Large intestine (tissue), 3 donors: Measurements from ENCODE around the gene PKMYT1. TPM values are rescaled to one million over a fixed set of nuclear protein-coding genes. Genes with fewer than 3 reads are reported as not detected.

Experiments used
- DNase-seq, 2 donors: peaks; one replicate each; pipeline versions ENCODE4 v3.0.0 to v3.0.0-alpha.2; 2013
- H3K27ac ChIP-seq: one replicate; pipeline ENCODE4 v1.5.1; 2013; ENCODE audit warnings: low read length
- H3K27me3 ChIP-seq: 2 replicates; pipeline ENCODE4 v1.6.1; 2013; ENCODE audit warnings: low read length; ENCODE audit not compliant: control insufficient read depth, insufficient read depth
- H3K36me3 ChIP-seq: 2 replicates; pipeline ENCODE4 v1.6.1; 2013; ENCODE audit warnings: low read length; ENCODE audit not compliant: control insufficient read depth, insufficient read depth
- H3K4me1 ChIP-seq: one replicate; pipeline ENCODE4 v1.6.1; 2013; ENCODE audit warnings: low read length; ENCODE audit not compliant: control insufficient read depth, insufficient read depth
- H3K4me3 ChIP-seq: one replicate; pipeline ENCODE4 v1.5.1; 2013; ENCODE audit warnings: low read length
- H3K9me3 ChIP-seq: one replicate; pipeline ENCODE4 v1.6.1; 2013; ENCODE audit warnings: mild to moderate bottlenecking, low read depth, low read length, moderate library complexity; ENCODE audit not compliant: control insufficient read depth
- WGBS: methylation state at CpG from one replicate; pipeline ENCODE4 v1.1.5; 2013; ENCODE audit warnings: low lambda C conversion rate; ENCODE audit not compliant: insufficient coverage; 5-methylcytosine and 5-hydroxymethylcytosine counted together
- polyA plus RNA-seq: library from polyadenylated mRNA; unstranded; fragments of 120-200 nt; gene quantifications from one replicate; pipeline ENCODE4 v1.2.1, GENCODE V29; 2013

PKMYT1 gene
- polyA plus RNA-seq, 1 donor, result 11.0 TPM

DNA sequence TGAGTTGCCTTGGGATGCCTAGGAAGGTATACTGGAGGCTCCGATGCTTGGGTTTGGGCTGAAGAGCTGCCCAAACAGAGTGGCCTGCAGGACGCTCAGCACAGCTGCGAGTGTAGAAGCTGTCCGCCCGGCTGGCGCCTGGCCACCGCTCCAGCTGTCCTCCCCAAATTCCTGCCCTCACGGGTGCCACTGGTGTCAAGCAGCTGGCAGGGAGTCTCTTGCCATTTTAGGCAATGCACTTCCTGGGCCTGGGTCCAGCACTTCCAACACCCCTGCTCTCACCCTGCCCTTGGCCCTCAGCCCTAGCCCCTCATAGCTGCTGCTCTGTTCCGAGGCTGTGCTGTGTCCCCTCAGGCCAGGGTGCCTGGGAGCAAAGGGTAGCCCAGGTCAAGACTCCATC, 5.2 kb upstream of the PKMYT1 start:
- no peaks in the 10 kb centered on the region for H3K36me3 ChIP-seq

DNA sequence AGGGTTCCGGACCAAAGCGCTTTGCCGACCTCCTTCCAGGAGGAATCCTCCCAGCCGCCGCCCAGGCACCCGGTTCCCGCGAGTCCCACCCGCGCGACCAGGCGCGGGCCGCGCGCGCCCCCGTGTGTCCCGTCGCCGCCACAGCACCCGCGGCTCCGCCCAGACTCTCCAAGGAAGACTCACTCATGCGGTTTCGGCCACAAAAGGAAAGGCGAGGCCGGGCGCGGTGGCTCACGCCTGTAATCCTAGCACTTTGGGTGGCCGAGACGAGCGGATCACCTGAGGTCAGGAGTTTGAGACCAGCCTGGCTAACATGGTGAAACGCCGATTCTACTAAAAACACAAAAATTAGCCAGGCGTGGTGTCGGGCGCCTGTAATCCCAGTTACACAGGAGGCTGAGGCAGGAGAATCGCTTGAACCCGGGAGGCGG, 3.5 kb upstream of the PKMYT1 start:
- no peaks in the 10 kb centered on the region for H3K27me3 ChIP-seq
- no peak overlapping the region for H3K4me3 ChIP-seq
- peaks cover 5% of the 10 kb centered on the region for H3K4me1 ChIP-seq
- no CpG with 5 or more reads among the region's 42 CpGs for WGBS
- DNase-seq, result peak; percentile 67 to 75
- H3K36me3 ChIP-seq, result no peaks in the 10 kb centered on the region
- no peaks in the 10 kb centered on the region for H3K9me3 ChIP-seq
- H3K27ac ChIP-seq, result no peak overlapping the region

More for the DNA sequence above, 5.2 kb upstream of the PKMYT1 start:
- no peak overlapping the region for H3K27ac ChIP-seq
- H3K4me1 ChIP-seq, result peaks cover 5% of the 10 kb centered on the region
- no peak for DNase-seq
- no peak overlapping the region for H3K4me3 ChIP-seq
- WGBS, result no CpG with 5 or more reads among the region's 9 CpGs
- no peaks in the 10 kb centered on the region for H3K9me3 ChIP-seq
- H3K27me3 ChIP-seq, result no peaks in the 10 kb centered on the region

DNA sequence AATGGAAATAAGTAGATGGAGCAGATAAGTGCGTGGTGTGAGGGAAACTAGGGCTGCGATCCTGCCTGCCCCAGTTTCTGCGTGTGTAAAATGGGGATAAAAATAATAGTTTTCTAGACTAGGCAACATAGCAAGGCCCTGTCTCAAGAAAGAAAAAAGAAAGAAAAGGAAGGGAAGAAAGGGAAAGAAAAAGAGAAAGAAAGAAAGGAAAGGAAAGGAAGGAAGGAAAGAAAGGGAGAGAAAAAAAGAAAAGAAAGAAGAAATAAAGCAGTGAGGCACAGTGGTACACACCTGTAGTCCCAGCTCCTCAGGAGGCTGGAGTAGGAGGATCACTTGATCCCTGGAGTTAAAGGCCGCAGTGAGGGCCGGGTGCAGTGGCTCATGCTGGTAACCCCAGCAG, 2.2 kb upstream of the PKMYT1 start:
- H3K9me3 ChIP-seq, result no peaks in the 10 kb centered on the region
- no peaks in the 10 kb centered on the region for H3K36me3 ChIP-seq
- no peak for DNase-seq
- H3K27me3 ChIP-seq, result no peaks in the 10 kb centered on the region
- H3K4me1 ChIP-seq, result peaks cover 5% of the 10 kb centered on the region
- no peak overlapping the region for H3K27ac ChIP-seq
- H3K4me3 ChIP-seq, result no peak overlapping the region
- WGBS, result 87% methylated on average over 3 of the region's 5 CpGs

DNA sequence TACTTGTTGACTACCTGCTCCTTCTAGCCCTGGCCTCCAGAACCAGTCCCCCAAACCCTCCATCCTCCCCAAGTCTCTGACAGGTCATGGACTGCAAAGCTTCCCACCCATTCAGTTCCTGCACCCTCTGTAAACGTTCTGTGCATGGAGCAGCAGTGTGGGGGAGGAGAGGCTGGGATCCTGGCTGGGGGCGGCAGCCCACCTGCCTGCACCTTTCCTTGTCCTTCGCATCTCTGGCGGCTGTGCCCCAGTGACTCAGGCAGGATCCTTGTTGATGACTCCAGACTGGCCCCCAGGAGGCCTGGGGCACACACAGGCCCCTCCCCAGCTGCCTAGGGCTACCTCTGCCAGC, 1.6 kb upstream of the PKMYT1 start:
- no peaks in the 10 kb centered on the region for H3K27me3 ChIP-seq
- no peak overlapping the region for H3K27ac ChIP-seq
- no peaks in the 10 kb centered on the region for H3K9me3 ChIP-seq
- no CpG with 5 or more reads among the region's 4 CpGs for WGBS
- DNase-seq, result no peak
- peaks cover 5% of the 10 kb centered on the region for H3K4me1 ChIP-seq
- no peak overlapping the region for H3K4me3 ChIP-seq
- no peaks in the 10 kb centered on the region for H3K36me3 ChIP-seq

DNA sequence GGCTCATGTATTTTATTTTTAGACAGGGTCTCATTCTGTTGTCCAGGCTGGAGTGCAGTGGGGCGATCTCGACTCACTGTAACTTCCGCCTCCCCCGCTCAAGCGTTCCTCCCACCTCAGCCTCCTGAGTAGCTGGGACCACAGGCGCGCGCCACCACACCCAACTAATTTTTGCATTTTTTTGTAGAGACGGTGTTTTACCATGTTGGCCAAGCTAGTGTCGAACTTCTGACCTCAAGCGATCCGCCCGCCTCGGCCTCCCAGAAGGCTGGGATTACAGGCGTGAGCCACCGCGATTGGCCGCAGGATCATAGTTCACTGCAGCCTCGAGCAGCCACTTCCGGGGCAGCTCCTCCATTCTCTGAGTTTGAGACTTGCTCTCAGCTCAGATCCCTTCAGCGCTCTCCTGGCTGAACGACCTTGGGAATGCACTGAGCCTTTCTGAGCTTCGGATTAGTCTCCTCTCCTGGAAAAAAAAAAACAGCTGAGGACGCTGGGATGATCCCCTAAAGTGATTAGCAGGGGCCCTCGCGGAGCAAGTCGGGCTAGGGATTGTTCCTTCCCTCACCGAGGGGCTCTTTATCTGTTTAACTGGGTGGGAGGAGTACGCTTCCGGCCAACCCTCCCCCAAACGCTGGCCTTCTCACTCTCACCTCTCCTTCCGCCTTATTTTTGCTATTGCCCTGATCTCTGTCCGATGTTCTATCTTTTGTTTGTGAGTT, 1.1 kb upstream of the PKMYT1 start:
- Histone ChIP-seq H3K36me3 (no peaks in the 10 kb centered on the region), H3K27me3 (no peaks in the 10 kb centered on the region), H3K4me1 (peaks cover 5% of the 10 kb centered on the region), H3K27ac (no peak overlapping the region), H3K4me3 (peak overlapping the region; percentile 96), H3K9me3 (no peaks in the 10 kb centered on the region)
- 0% methylated on average over 1 of the region's 33 CpGs for WGBS
- peak in 1 of 2 donors; percentile 60 for DNase-seq

DNA sequence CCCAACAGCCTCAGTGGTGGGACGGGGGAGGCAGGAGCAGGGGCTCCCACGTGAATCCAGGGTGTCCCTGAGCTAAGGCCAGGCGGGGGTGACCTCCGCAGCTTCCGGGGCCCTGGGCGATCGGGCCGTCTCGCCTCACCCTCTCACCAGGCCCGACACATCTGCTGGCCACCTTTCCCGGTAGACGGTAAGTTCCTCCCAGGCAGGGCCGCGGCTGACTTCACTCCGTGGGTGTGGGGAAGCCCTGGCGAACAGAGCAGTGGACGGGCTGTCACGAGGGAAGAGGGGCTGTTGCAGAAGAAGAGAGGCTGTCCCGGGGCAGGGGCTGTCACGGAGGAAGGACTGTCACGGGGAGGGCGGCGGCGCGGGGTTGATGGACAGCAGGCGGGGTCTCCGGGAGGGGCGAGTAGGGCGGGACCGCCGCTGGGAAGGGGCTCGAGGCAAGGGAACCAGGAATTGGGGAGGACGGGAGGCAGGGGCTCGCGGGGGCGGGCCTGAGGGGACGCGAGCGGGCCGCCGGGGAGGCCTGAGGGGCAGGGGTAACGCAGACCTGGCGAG, 498 bp downstream of the PKMYT1 start:
- DNase-seq, result no peak
- no CpG with 5 or more reads among the region's 43 CpGs for WGBS

DNA sequence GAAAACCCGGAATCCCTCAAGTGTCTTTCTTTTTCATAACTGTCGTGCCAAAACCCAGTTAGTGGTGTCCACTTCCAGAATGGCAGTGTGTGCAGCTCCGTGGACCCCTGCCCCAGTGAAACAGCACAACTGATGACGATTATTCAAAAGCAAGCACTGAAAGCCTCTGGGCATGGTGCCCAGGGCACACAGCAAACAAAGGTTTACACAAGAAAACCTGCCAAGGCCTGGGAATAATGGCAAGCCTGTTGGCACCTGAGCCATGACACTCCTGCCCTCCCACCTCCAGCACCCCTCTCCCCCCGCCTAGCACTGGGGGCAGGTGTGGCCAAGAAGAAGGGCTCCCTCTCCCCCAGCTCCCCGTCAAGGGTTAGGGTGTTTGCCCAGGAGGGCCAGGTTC, 2.8 kb downstream of the PKMYT1 start:
- H3K4me1 ChIP-seq, result peaks cover 5% of the 10 kb centered on the region
- H3K27ac ChIP-seq, result no peak overlapping the region
- H3K27me3 ChIP-seq, result no peaks in the 10 kb centered on the region
- no peak overlapping the region for H3K4me3 ChIP-seq
- H3K36me3 ChIP-seq, result peaks cover 4% of the 10 kb centered on the region
- WGBS, result no CpG with 5 or more reads among the region's 6 CpGs
- DNase-seq, result no peak
- peaks cover 3% of the 10 kb centered on the region for H3K9me3 ChIP-seq

More for the DNA sequence above, 498 bp downstream of the PKMYT1 start:
- no peak overlapping the region for H3K27ac ChIP-seq
- H3K4me1 ChIP-seq, result peaks cover 5% of the 10 kb centered on the region
- no peaks in the 10 kb centered on the region for H3K27me3 ChIP-seq
- peaks cover 3% of the 10 kb centered on the region for H3K9me3 ChIP-seq
- peak overlapping the region; percentile 96 for H3K4me3 ChIP-seq
- H3K36me3 ChIP-seq, result no peaks in the 10 kb centered on the region

DNA sequence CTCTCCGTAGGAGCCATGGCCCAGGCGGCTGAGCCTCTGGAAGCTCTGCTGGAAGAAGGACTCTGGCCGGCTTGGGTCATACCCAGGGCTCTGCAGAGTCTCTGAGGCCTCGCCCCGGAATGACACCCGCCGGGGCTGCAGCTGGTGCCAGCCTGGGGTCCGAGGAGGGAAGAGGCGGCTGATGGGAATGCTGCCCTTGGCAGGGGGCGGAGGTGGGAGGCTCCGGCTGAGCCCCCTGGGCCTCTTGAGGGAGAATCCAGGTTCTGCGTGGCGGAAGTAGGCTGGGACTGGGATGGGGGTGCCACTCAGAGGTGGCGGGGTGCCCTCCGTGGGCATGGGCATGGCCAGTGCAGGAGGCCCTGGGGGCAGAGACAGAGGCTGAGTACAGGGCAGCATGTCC, 3.6 kb downstream of the PKMYT1 start:
- Histone ChIP-seq H3K36me3 (peaks cover 11% of the 10 kb centered on the region), H3K27ac (no peak overlapping the region), H3K4me3 (no peak overlapping the region), H3K9me3 (peaks cover 3% of the 10 kb centered on the region), H3K4me1 (peaks cover 5% of the 10 kb centered on the region), H3K27me3 (no peaks in the 10 kb centered on the region)
- WGBS, result no CpG with 5 or more reads among the region's 15 CpGs
- DNase-seq, result no peak

DNA sequence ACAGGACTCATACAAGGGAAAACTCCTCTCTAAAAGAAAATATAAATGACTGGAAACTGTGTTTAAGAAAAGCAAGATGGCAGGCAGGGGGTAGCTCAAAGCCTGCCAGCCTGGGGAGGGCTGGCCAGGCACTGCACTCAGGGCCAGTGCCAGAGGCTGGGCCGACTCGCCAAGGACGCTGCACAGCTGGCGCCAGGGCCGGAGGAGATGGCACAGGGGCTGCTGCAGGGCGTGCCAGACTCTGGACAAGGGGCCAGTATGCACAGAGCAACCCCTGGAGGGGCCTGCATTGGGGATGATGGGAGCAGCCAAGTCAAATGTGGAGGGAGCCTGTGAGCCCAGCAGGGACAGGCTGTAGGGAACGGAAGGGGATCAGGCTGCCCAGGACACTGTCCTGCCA, 4.0 kb downstream of the PKMYT1 start:
- no peak for DNase-seq
- Histone ChIP-seq H3K4me3 (no peak overlapping the region), H3K36me3 (peaks cover 11% of the 10 kb centered on the region), H3K27ac (no peak overlapping the region), H3K9me3 (peaks cover 3% of the 10 kb centered on the region), H3K27me3 (no peaks in the 10 kb centered on the region), H3K4me1 (peaks cover 5% of the 10 kb centered on the region)
- no CpG with 5 or more reads among the region's 7 CpGs for WGBS

DNA sequence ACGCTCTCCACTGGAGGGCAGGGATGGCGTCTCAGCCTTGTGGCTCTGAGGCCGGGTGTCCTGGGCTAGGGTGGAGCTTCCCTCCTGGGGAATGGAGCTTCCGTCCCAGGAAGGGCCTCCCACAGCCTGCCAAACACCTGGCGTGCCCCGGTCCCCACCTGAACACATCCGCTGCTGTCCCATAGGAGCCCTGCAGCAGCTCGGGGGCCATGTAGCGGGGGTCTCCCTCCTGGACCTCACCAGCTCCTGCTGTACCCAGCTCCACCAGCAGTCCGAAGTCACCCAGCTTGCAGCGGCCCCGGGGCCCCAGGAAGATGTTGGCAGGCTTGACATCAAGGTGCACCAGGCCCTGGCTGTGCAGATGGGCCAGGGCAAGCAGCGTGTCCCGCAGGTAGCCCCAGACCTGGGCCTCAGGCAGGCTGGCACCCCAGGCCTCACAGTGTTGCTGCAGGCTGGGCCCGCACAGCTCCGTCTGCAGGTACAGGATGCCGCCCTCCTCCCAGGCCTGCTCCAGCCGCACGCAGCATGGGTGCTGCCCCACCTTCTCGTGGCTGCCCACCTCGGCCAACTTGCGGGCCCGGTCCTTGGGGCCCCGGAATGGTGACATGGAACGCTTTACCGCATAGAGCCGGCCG, 5.0 kb downstream of the PKMYT1 start:
- DNase-seq, result no peak
- H3K4me1 ChIP-seq, result peaks cover 6% of the 10 kb centered on the region
- H3K9me3 ChIP-seq, result peaks cover 3% of the 10 kb centered on the region
- no peaks in the 10 kb centered on the region for H3K27me3 ChIP-seq
- H3K4me3 ChIP-seq, result no peak overlapping the region
- no peak overlapping the region for H3K27ac ChIP-seq
- peaks cover 11% of the 10 kb centered on the region for H3K36me3 ChIP-seq
- WGBS, result no CpG with 5 or more reads among the region's 28 CpGs
